GM15510 (cell line): ENCODE data around the gene PIP5K1C.

Experiments used
- POLR2A ChIP-seq: IDR thresholded peaks from 3 replicates; pipeline ENCODE4 v1.6.1; 2011; ENCODE audit warnings: borderline replicate concordance; ENCODE audit not compliant: insufficient read length; ENCODE audit errors: extremely low read depth

Gene PIP5K1C

GRCh38 chr19:3607303-3608078, 92.8 kb downstream of the PIP5K1C start:
- no peak for TF ChIP-seq POLR2A

GRCh38 chr19:3606690-3607289, 93.5 kb downstream of the PIP5K1C start, which contains the start of gene TBXA2R:
TBXA2R (minus strand) TSS chr19:3606875; CDS start chr19:3600634, 6,241 bp downstream.
- TF ChIP-seq POLR2A: no peak

GRCh38 chr19:3606174-3606689, 94.0 kb downstream of the PIP5K1C start:
- no peak for TF ChIP-seq POLR2A

- TF ChIP-seq POLR2A: no peak
Measured at GRCh38 chr19:3605770-3606169, 94.5 kb downstream of the PIP5K1C start.

GRCh38 chr19:3605361-3605760, 94.9 kb downstream of the PIP5K1C start:
- no peak for TF ChIP-seq POLR2A

GRCh38 chr19:3604987-3605343, 95.3 kb downstream of the PIP5K1C start:
- TF ChIP-seq POLR2A: no peak

- no peak for TF ChIP-seq POLR2A
Measured at GRCh38 chr19:3604227-3604986, 95.9 kb downstream of the PIP5K1C start.

GRCh38 chr19:3603121-3603811, 97.0 kb downstream of the PIP5K1C start:
- TF ChIP-seq POLR2A: no peak

GRCh38 chr19:3601021-3601420, 99.2 kb downstream of the PIP5K1C start:
- TF ChIP-seq POLR2A: no peak

- no peak for TF ChIP-seq POLR2A
Measured at GRCh38 chr19:3599776-3600187, 100.5 kb downstream of the PIP5K1C start.

GRCh38 chr19:3595521-3596061, 104.7 kb downstream of the PIP5K1C start:
- TF ChIP-seq POLR2A: no peak

- TF ChIP-seq POLR2A: no peak
Measured at GRCh38 chr19:3593156-3593555, 107.1 kb downstream of the PIP5K1C start.

GRCh38 chr19:3591876-3592613, 108.2 kb downstream of the PIP5K1C start:
- no peak for TF ChIP-seq POLR2A

- no peak for TF ChIP-seq POLR2A
Measured at GRCh38 chr19:3590991-3591659, 109.1 kb downstream of the PIP5K1C start.

- TF ChIP-seq POLR2A: no peak
Measured at GRCh38 chr19:3589949-3590348, 110.3 kb downstream of the PIP5K1C start.
